OCI-LY3 (cell line): Measurements from ENCODE around the gene TRIM8.
A peak's percentile ranks its signal among the peaks of the same experiment; 100 is the strongest.

Experiments used
- H2AFZ ChIP-seq: fragments of 200-600, 300-600 bp; shearing (Covaris generic); 2 replicates; pipeline ENCODE4 v1.6.0; 2014; ENCODE audit warnings: antibody characterized with exemption, low read depth, low read length
- H3K27ac ChIP-seq: fragments of 200-600, 300-600 bp; sonication (generic); 2 replicates; pipeline ENCODE4 v1.5.1; 2014; ENCODE audit warnings: mild to moderate bottlenecking, low read length, moderate library complexity, mixed read lengths
- H3K27me3 ChIP-seq: fragments of 200-600, 300-600 bp; sonication (generic); 2 replicates; pipeline ENCODE4 v1.6.1; 2014; ENCODE audit warnings: low read depth, low read length, mixed read lengths
- H3K36me3 ChIP-seq: fragments of 200-600, 300-600 bp; sonication (generic); replicated peaks from 2 replicates; pipeline ENCODE3; 2014; ENCODE audit warnings: low read depth, low read length, mixed read lengths
- H3K4me1 ChIP-seq: fragments of 300-600, 200-600 bp; sonication (generic); 2 replicates; pipeline ENCODE4 v1.6.1; 2014; ENCODE audit warnings: low read length, mixed read lengths
- H3K4me2 ChIP-seq: fragments of 200-600, 300-600 bp; sonication (generic); 2 replicates; pipeline ENCODE4 v1.6.1; 2014; ENCODE audit warnings: low read length, mixed read lengths
- H3K4me3 ChIP-seq: fragments of 300-600, 200-600 bp; sonication (generic); 2 replicates; pipeline ENCODE4 v1.5.1; 2014; ENCODE audit warnings: antibody characterized with exemption, mild to moderate bottlenecking, low read length, moderate library complexity
- H3K79me2 ChIP-seq: fragments of 300-600, 200-600 bp; shearing (Covaris generic); 2 replicates; pipeline ENCODE4 v1.6.1; 2014; ENCODE audit warnings: mild to moderate bottlenecking, low read length, mixed read lengths
- H3K9ac ChIP-seq: fragments of 300-600, 200-600 bp; shearing (Covaris generic); 2 replicates; pipeline ENCODE4 v1.6.0; 2014; ENCODE audit warnings: mild to moderate bottlenecking, low read length, moderate library complexity
- H3K9me3 ChIP-seq: fragments of 200-600, 300-600 bp; shearing (Covaris generic); 2 replicates; pipeline ENCODE4 v1.6.1; 2014; ENCODE audit warnings: low read length, mixed read lengths; ENCODE audit not compliant: insufficient read depth
- H4K20me1 ChIP-seq: fragments of 200-600, 300-600 bp; sonication (generic); 2 replicates; pipeline ENCODE4 v1.6.1; 2016; ENCODE audit warnings: low read length, mixed read lengths; ENCODE audit not compliant: insufficient read depth
- CTCF ChIP-seq: fragments of 200-600, 300-600 bp; sonication (generic); IDR thresholded peaks from 2 replicates; pipeline ENCODE4 v1.5.1; 2014; ENCODE audit warnings: antibody characterized with exemption, low read length, low read depth
- EZH2phosphoT487 ChIP-seq: fragments of 200-600 bp; shearing (Covaris generic); IDR thresholded peaks from 2 replicates; pipeline ENCODE4 v1.6.1; 2018; ENCODE audit warnings: antibody characterized with exemption, mixed run types, low read depth

The TRIM8 gene

GRCh38 chr10:102648269-102648888, 4.1 kb downstream of the TRIM8 start:
- Histone ChIP-seq H3K9me3 (no peaks in the 10 kb centered on the region), H2AFZ (no peak overlapping the region), H3K4me3 (no peak overlapping the region), H3K79me2 (peaks cover 89% of the 10 kb centered on the region), H3K9ac (no peak overlapping the region), H4K20me1 (peaks cover 42% of the 10 kb centered on the region), H3K4me2 (peak overlapping the region; percentile 39), H3K27me3 (no peaks in the 10 kb centered on the region), H3K4me1 (peaks cover 67% of the 10 kb centered on the region), H3K36me3 (peaks cover 5% of the 10 kb centered on the region), H3K27ac (no peak overlapping the region)
- no peak for TF ChIP-seq EZH2phosphoT487
- TF ChIP-seq CTCF: no peak

GRCh38 chr10:102648889-102649796, 4.9 kb downstream of the TRIM8 start:
- Histone ChIP-seq H3K79me2 (peaks cover 85% of the 10 kb centered on the region), H4K20me1 (peaks cover 48% of the 10 kb centered on the region), H3K4me1 (peaks cover 69% of the 10 kb centered on the region), H3K36me3 (peaks cover 9% of the 10 kb centered on the region), H3K27me3 (no peaks in the 10 kb centered on the region), H2AFZ (no peak overlapping the region), H3K4me2 (peak overlapping the region; percentile 39), H3K4me3 (no peak overlapping the region), H3K9ac (no peak overlapping the region), H3K27ac (no peak overlapping the region), H3K9me3 (no peaks in the 10 kb centered on the region)
- TF ChIP-seq EZH2phosphoT487 (no peak), CTCF (no peak)

GRCh38 chr10:102649797-102650654, 5.7 kb downstream of the TRIM8 start:
- 0 out of 2 replicates have a peak overlapping the region, but pooled peaks have one; percentile 96 for H3K27ac ChIP-seq
- H3K9ac ChIP-seq: peak overlapping the region; percentile 30; the same call in 1 of the 2 replicates
- peaks cover 76% of the 10 kb centered on the region for H3K79me2 ChIP-seq
- H4K20me1 ChIP-seq: peaks cover 48% of the 10 kb centered on the region
- H3K9me3 ChIP-seq: no peaks in the 10 kb centered on the region
- H3K4me3 ChIP-seq: peak overlapping the region; percentile 43; the same call in 1 of the 2 replicates
- no peak overlapping the region for H2AFZ ChIP-seq
- H3K4me1 ChIP-seq: peaks cover 64% of the 10 kb centered on the region
- peak overlapping the region; percentile 86 for H3K4me2 ChIP-seq
- no peaks in the 10 kb centered on the region for H3K27me3 ChIP-seq
- H3K36me3 ChIP-seq: peaks cover 9% of the 10 kb centered on the region
- TF ChIP-seq EZH2phosphoT487: no peak
- no peak for TF ChIP-seq CTCF
